ENCODE results near the gene MYO3B. TPM values are rescaled to one million over a fixed set of nuclear protein-coding genes. Genes with fewer than 3 reads are reported as not detected.

MYO3B gene
- total RNA-seq, 3 donors from 2014 or later (not counting 1 experiment from before 2014, with no cell fraction given) = 0.68 to 0.88 (median 0.75) TPM

- Mint-ChIP-seq H3K4me1 (no peaks in the 10 kb centered on the region), H3K27me3 (ENCODE audit: low read depth in 2 of 2) (peaks cover 11 to 19% of the 10 kb centered on the region in 2 donors), H3K36me3 (no peaks in the 10 kb centered on the region), H3K27ac (no peak overlapping the region), H3K4me3 (no peak overlapping the region), H3K9me3 (no peaks in the 10 kb centered on the region)
- no peak for TF ChIP-seq CTCF (IDR thresholded peaks at IDR 0.05)
- WGBS (ENCODE audit: insufficient coverage) = 82% methylated on average over 5 of the region's 5 CpGs
- intact Hi-C loops (cut with micrococcal nuclease) = no loop called here
- DNase-seq = no peak
- no peaks in the 10 kb centered on the region for H3K4me1 ChIP-seq (ENCODE audit: control insufficient read depth, insufficient read depth, low read length)
- no peaks in the 10 kb centered on the region for H3K36me3 ChIP-seq (ENCODE audit: control insufficient read depth, insufficient read depth, low read length)
- ATAC-seq = no peak
- no peaks in the 10 kb centered on the region for H3K9me3 ChIP-seq (ENCODE audit: control insufficient read depth, insufficient read depth, low read length)
- no peak overlapping the region for H3K27ac ChIP-seq (ENCODE audit: low read length)
- H3K4me3 ChIP-seq (ENCODE audit: low read length) = no peak overlapping the region
- H3K27me3 ChIP-seq (ENCODE audit: control insufficient read depth, insufficient read depth, low read length) = no peaks in the 10 kb centered on the region
Observed at GRCh38 chr2:170525566-170525900, 347.6 kb downstream of the MYO3B start.

GRCh38 chr2:170530284-170530745 is 352.4 kb downstream of the MYO3B start:
- TF ChIP-seq CTCF (IDR thresholded peaks at IDR 0.05) = no peak
- H3K36me3 ChIP-seq (ENCODE audit: control insufficient read depth, insufficient read depth, low read length) = no peaks in the 10 kb centered on the region
- intact Hi-C loops (cut with micrococcal nuclease) = no loop called here
- peaks cover 15 to 37% of the 10 kb centered on the region in 2 donors for H3K27me3 Mint-ChIP-seq (ENCODE audit: low read depth in 2 of 2)
- H3K27me3 ChIP-seq (ENCODE audit: control insufficient read depth, insufficient read depth, low read length) = no peaks in the 10 kb centered on the region
- no peaks in the 10 kb centered on the region for H3K4me1 ChIP-seq (ENCODE audit: control insufficient read depth, insufficient read depth, low read length)
- H3K9me3 ChIP-seq (ENCODE audit: control insufficient read depth, insufficient read depth, low read length) = no peaks in the 10 kb centered on the region
- ATAC-seq = no peak
- no peak overlapping the region for H3K27ac Mint-ChIP-seq
- no peaks in the 10 kb centered on the region for H3K9me3 Mint-ChIP-seq
- 23% methylated on average over 7 of the region's 7 CpGs for WGBS (ENCODE audit: insufficient coverage)
- no peak for DNase-seq
- H3K36me3 Mint-ChIP-seq = no peaks in the 10 kb centered on the region
- H3K4me3 Mint-ChIP-seq = no peak overlapping the region
- no peak overlapping the region for H3K4me3 ChIP-seq (ENCODE audit: low read length)
- no peaks in the 10 kb centered on the region for H3K4me1 Mint-ChIP-seq
- no peak overlapping the region for H3K27ac ChIP-seq (ENCODE audit: low read length)

- no peaks in the 10 kb centered on the region for H3K9me3 Mint-ChIP-seq
- 91% methylated on average over 1 of the region's 2 CpGs for WGBS (ENCODE audit: insufficient coverage)
- DNase-seq (no peak), ATAC-seq (no peak)
- Histone ChIP-seq H3K9me3 (ENCODE audit: control insufficient read depth, insufficient read depth, low read length) (no peaks in the 10 kb centered on the region), H3K4me3 (ENCODE audit: low read length) (no peak overlapping the region), H3K27me3 (ENCODE audit: control insufficient read depth, insufficient read depth, low read length) (no peaks in the 10 kb centered on the region), H3K4me1 (ENCODE audit: control insufficient read depth, insufficient read depth, low read length) (no peaks in the 10 kb centered on the region), H3K36me3 (ENCODE audit: control insufficient read depth, insufficient read depth, low read length) (no peaks in the 10 kb centered on the region), H3K27ac (ENCODE audit: low read length) (no peak overlapping the region)
- intact Hi-C loops (cut with micrococcal nuclease) = no loop called here
- H3K4me3 Mint-ChIP-seq = no peak overlapping the region
- peaks cover 15 to 37% of the 10 kb centered on the region in 2 donors for H3K27me3 Mint-ChIP-seq (ENCODE audit: low read depth in 2 of 2)
- H3K4me1 Mint-ChIP-seq = no peaks in the 10 kb centered on the region
- no peak for TF ChIP-seq CTCF (IDR thresholded peaks at IDR 0.05)
- H3K36me3 Mint-ChIP-seq = no peaks in the 10 kb centered on the region
- H3K27ac Mint-ChIP-seq = no peak overlapping the region
Observed at GRCh38 chr2:170530803-170531564, 353.0 kb downstream of the MYO3B start.

- no peak for TF ChIP-seq CTCF (IDR thresholded peaks at IDR 0.05)
- Histone ChIP-seq H3K27me3 (ENCODE audit: control insufficient read depth, insufficient read depth, low read length) (no peaks in the 10 kb centered on the region), H3K9me3 (ENCODE audit: control insufficient read depth, insufficient read depth, low read length) (no peaks in the 10 kb centered on the region), H3K4me1 (ENCODE audit: control insufficient read depth, insufficient read depth, low read length) (no peaks in the 10 kb centered on the region), H3K36me3 (ENCODE audit: control insufficient read depth, insufficient read depth, low read length) (no peaks in the 10 kb centered on the region), H3K4me3 (ENCODE audit: low read length) (no peak overlapping the region), H3K27ac (ENCODE audit: low read length) (no peak overlapping the region)
- ATAC-seq (no peak), DNase-seq (no peak)
- H3K9me3 Mint-ChIP-seq = no peaks in the 10 kb centered on the region
- intact Hi-C loops (cut with micrococcal nuclease) = no loop called here
- no peak overlapping the region for H3K4me3 Mint-ChIP-seq
- no peaks in the 10 kb centered on the region for H3K36me3 Mint-ChIP-seq
- H3K27me3 Mint-ChIP-seq (ENCODE audit: low read depth in 2 of 2) = peaks cover 14 to 37% of the 10 kb centered on the region in 2 donors
- no peaks in the 10 kb centered on the region for H3K4me1 Mint-ChIP-seq
- WGBS (ENCODE audit: insufficient coverage) = 93% methylated on average over 2 of the region's 2 CpGs
- H3K27ac Mint-ChIP-seq = no peak overlapping the region
Observed at GRCh38 chr2:170531876-170532275, 353.9 kb downstream of the MYO3B start.
